Activated T-cell treated with anti-CD3 and anti-CD28 coated beads, Interleukin-2, amount 50 U/mL, for 72 hours (primary cell): ENCODE measurements around the gene USP13. TPM values are rescaled to one million over a fixed set of nuclear protein-coding genes. Genes with fewer than 3 reads are reported as not detected.
"Not testable (repeated sequence)": the region's sequence is repeated elsewhere in the genome, so short reads cannot be mapped to it uniquely, and the experiment has no call there.

Source experiments
- ATAC-seq, 2 donors: fragments of 150-1000 bp; cut with Tn5 transposase; replicated peaks in 1 of 2; 2 replicates each; pipeline ENCODE4 v1.10.0; 2021; ENCODE audit warnings: moderate library complexity in 2 of 2, mild to moderate bottlenecking in 1 of 2
- DNase-seq, 2 donors: peaks; one replicate each; pipeline ENCODE4 v3.0.0; 2021 to 2022; ENCODE audit warnings: mixed read lengths in 1 of 2
- H3K27ac Mint-ChIP-seq: one replicate; pipeline ENCODE4 v1.8.0; 2022; ENCODE audit warnings: mild to moderate bottlenecking, moderate library complexity, mixed read lengths
- H3K27me3 Mint-ChIP-seq: one replicate; pipeline ENCODE4 v1.8.0; 2022; ENCODE audit warnings: low read depth, mixed read lengths
- H3K36me3 Mint-ChIP-seq, 2 donors: one replicate each; pipeline ENCODE4 v1.8.0; 2022; ENCODE audit warnings: mixed read lengths in 2 of 2, mild to moderate bottlenecking in 1 of 2; ENCODE audit not compliant: insufficient read depth in 2 of 2
- H3K4me1 Mint-ChIP-seq: one replicate; pipeline ENCODE4 v1.8.0; 2022; ENCODE audit warnings: low read depth, mixed read lengths
- H3K4me3 Mint-ChIP-seq, 2 donors: one replicate each; pipeline ENCODE4 v1.8.0; 2022; ENCODE audit warnings: mild to moderate bottlenecking in 2 of 2, mixed read lengths in 2 of 2, moderate library complexity in 2 of 2
- H3K9me3 Mint-ChIP-seq, 2 donors: one replicate each; pipeline ENCODE4 v1.8.0; 2022; ENCODE audit warnings: mixed read lengths in 2 of 2
- total RNA-seq, 2 donors: library from RNA; stranded (reverse); gene quantifications; one replicate each; pipeline ENCODE4 v1.2.3, GENCODE V29; 2022

Gene USP13
- total RNA-seq, 2 donors from 2014 or later, result 8.1 to 12.4 TPM

- DNase-seq, result no peak
- Mint-ChIP-seq H3K27ac (peak overlapping the region; percentile 38), H3K36me3 (peaks cover 0 to 11% of the 10 kb centered on the region in 2 donors), H3K9me3 (no peaks in the 10 kb centered on the region), H3K27me3 (no peaks in the 10 kb centered on the region), H3K4me3 (no peak overlapping the region), H3K4me1 (no peaks in the 10 kb centered on the region)
- no peak for ATAC-seq
These were observed 116.8 kb downstream of the USP13 start for GRCh38 chr3:179769411-179770247.

- Mint-ChIP-seq H3K9me3 (no peaks in the 10 kb centered on the region), H3K4me3 (no peak overlapping the region), H3K36me3 (peaks cover 0 to 9% of the 10 kb centered on the region in 2 donors), H3K4me1 (no peaks in the 10 kb centered on the region), H3K27ac (no peak overlapping the region), H3K27me3 (no peaks in the 10 kb centered on the region)
- DNase-seq, result no peak
- no peak for ATAC-seq
These were observed 119.0 kb downstream of the USP13 start for GRCh38 chr3:179771797-179772196.

GRCh38 chr3:179772297-179772696 is 119.5 kb downstream of the USP13 start:
- no peak for DNase-seq
- Mint-ChIP-seq H3K27ac (no peak overlapping the region), H3K4me3 (no peak overlapping the region), H3K4me1 (no peaks in the 10 kb centered on the region), H3K27me3 (no peaks in the 10 kb centered on the region), H3K9me3 (no peaks in the 10 kb centered on the region), H3K36me3 (peaks cover 0 to 5% of the 10 kb centered on the region in 2 donors)
- ATAC-seq, result no peak

GRCh38 chr3:179775416-179776122 is 122.7 kb downstream of the USP13 start:
- H3K36me3 Mint-ChIP-seq, result peaks cover 8 to 10% of the 10 kb centered on the region in 2 donors
- H3K4me3 Mint-ChIP-seq, result no peak overlapping the region
- DNase-seq, result no peak

GRCh38 chr3:179782841-179783240 is 130.0 kb downstream of the USP13 start:
- H3K4me3 Mint-ChIP-seq, H3K27ac Mint-ChIP-seq, DNase-seq, ATAC-seq, H3K9me3 Mint-ChIP-seq, H3K4me1 Mint-ChIP-seq, H3K36me3 Mint-ChIP-seq, H3K27me3 Mint-ChIP-seq: not testable (repeated sequence)

More at GRCh38 chr3:179775416-179776122, 122.7 kb downstream of the USP13 start:
- Mint-ChIP-seq H3K27ac (no peak overlapping the region), H3K9me3 (no peaks in the 10 kb centered on the region), H3K27me3 (no peaks in the 10 kb centered on the region), H3K4me1 (no peaks in the 10 kb centered on the region)
- ATAC-seq, result no peak

GRCh38 chr3:179788996-179789395 is 136.2 kb downstream of the USP13 start:
- DNase-seq, result no peak
- H3K9me3 Mint-ChIP-seq, result no peaks in the 10 kb centered on the region
- H3K4me1 Mint-ChIP-seq, result no peaks in the 10 kb centered on the region
- H3K4me3 Mint-ChIP-seq, result no peak overlapping the region
- H3K27me3 Mint-ChIP-seq, result no peaks in the 10 kb centered on the region
- H3K36me3 Mint-ChIP-seq, result no peaks in the 10 kb centered on the region
- no peak overlapping the region for H3K27ac Mint-ChIP-seq
- no peak for ATAC-seq

GRCh38 chr3:179791793-179792192 is 139.0 kb downstream of the USP13 start:
- H3K4me3 Mint-ChIP-seq, result no peak overlapping the region
- no peak for ATAC-seq
- H3K4me1 Mint-ChIP-seq, result no peaks in the 10 kb centered on the region
- no peaks in the 10 kb centered on the region for H3K9me3 Mint-ChIP-seq
- DNase-seq, result no peak
- H3K27ac Mint-ChIP-seq, result no peak overlapping the region
- H3K27me3 Mint-ChIP-seq, result no peaks in the 10 kb centered on the region
- H3K36me3 Mint-ChIP-seq, result no peaks in the 10 kb centered on the region

GRCh38 chr3:179794355-179794754 is 141.5 kb downstream of the USP13 start:
- Mint-ChIP-seq H3K27ac (no peak overlapping the region), H3K4me1 (no peaks in the 10 kb centered on the region), H3K36me3 (no peaks in the 10 kb centered on the region), H3K9me3 (no peaks in the 10 kb centered on the region), H3K4me3 (no peak overlapping the region), H3K27me3 (no peaks in the 10 kb centered on the region)
- DNase-seq, result no peak
- ATAC-seq, result no peak

- no peak for DNase-seq
- H3K36me3 Mint-ChIP-seq, result no peaks in the 10 kb centered on the region
- no peak overlapping the region for H3K27ac Mint-ChIP-seq
- H3K4me1 Mint-ChIP-seq, result no peaks in the 10 kb centered on the region
- ATAC-seq, result no peak
- H3K27me3 Mint-ChIP-seq, result no peaks in the 10 kb centered on the region
- no peak overlapping the region for H3K4me3 Mint-ChIP-seq
- no peaks in the 10 kb centered on the region for H3K9me3 Mint-ChIP-seq
These were observed 143.6 kb downstream of the USP13 start for GRCh38 chr3:179796421-179796820.

- no peaks in the 10 kb centered on the region for H3K27me3 Mint-ChIP-seq
- no peaks in the 10 kb centered on the region for H3K9me3 Mint-ChIP-seq
- no peaks in the 10 kb centered on the region for H3K4me1 Mint-ChIP-seq
- H3K36me3 Mint-ChIP-seq, result no peaks in the 10 kb centered on the region
- H3K27ac Mint-ChIP-seq, result no peak overlapping the region
- DNase-seq (no peak), ATAC-seq (no peak)
- H3K4me3 Mint-ChIP-seq, result no peak overlapping the region
These were observed 144.4 kb downstream of the USP13 start for GRCh38 chr3:179797192-179797591.

- no peaks in the 10 kb centered on the region for H3K36me3 Mint-ChIP-seq
- H3K4me1 Mint-ChIP-seq, result no peaks in the 10 kb centered on the region
- H3K4me3 Mint-ChIP-seq, result no peak overlapping the region
- no peak overlapping the region for H3K27ac Mint-ChIP-seq
- H3K9me3 Mint-ChIP-seq, result no peaks in the 10 kb centered on the region
- ATAC-seq, result no peak
- no peak for DNase-seq
- H3K27me3 Mint-ChIP-seq, result no peaks in the 10 kb centered on the region
These were observed 148.4 kb downstream of the USP13 start for GRCh38 chr3:179801263-179801662.

- no peaks in the 10 kb centered on the region for H3K27me3 Mint-ChIP-seq
- ATAC-seq, result no peak
- H3K36me3 Mint-ChIP-seq, result no peaks in the 10 kb centered on the region
- H3K4me3 Mint-ChIP-seq, result no peak overlapping the region
- DNase-seq, result no peak
- no peaks in the 10 kb centered on the region for H3K4me1 Mint-ChIP-seq
- H3K27ac Mint-ChIP-seq, result no peak overlapping the region
- no peaks in the 10 kb centered on the region for H3K9me3 Mint-ChIP-seq
These were observed 149.0 kb downstream of the USP13 start for GRCh38 chr3:179801856-179802255.

- Mint-ChIP-seq H3K4me1 (no peaks in the 10 kb centered on the region), H3K4me3 (no peak overlapping the region), H3K27me3 (no peaks in the 10 kb centered on the region), H3K36me3 (no peaks in the 10 kb centered on the region), H3K9me3 (no peaks in the 10 kb centered on the region), H3K27ac (no peak overlapping the region)
- DNase-seq, result no peak
- ATAC-seq, result no peak
These were observed 153.3 kb downstream of the USP13 start for GRCh38 chr3:179806177-179806576.
